GM12872 (cell line): ENCODE data around the gene LRP3.

Experiments
- CTCF ChIP-seq: IDR thresholded peaks from 3 replicates; pipeline ENCODE4 v1.5.1; 2011; ENCODE audit warnings: low read depth, mild to moderate bottlenecking, low read length, moderate library complexity; ENCODE audit not compliant: insufficient read depth

The LRP3 gene

GRCh38 chr19:33205110-33205509 lies 11.0 kb downstream of the LRP3 start:
- TF ChIP-seq CTCF: no peak

GRCh38 chr19:33205531-33206260 lies 11.6 kb downstream of the LRP3 start:
- no peak for TF ChIP-seq CTCF

- no peak for TF ChIP-seq CTCF
Observed at GRCh38 chr19:33206261-33207039, 12.3 kb downstream of the LRP3 start.

GRCh38 chr19:33207040-33207620 lies 13.0 kb downstream of the LRP3 start:
- no peak for TF ChIP-seq CTCF

GRCh38 chr19:33207903-33208302 lies 13.8 kb downstream of the LRP3 start:
- no peak for TF ChIP-seq CTCF

GRCh38 chr19:33208371-33208895 lies 14.3 kb downstream of the LRP3 start:
- TF ChIP-seq CTCF: no peak
